SK-N-SH (cell line): ENCODE data around the gene FAM149A.

Experiments
- EP300 ChIP-seq, 2 experiments: IDR thresholded peaks; 2 replicates each; pipeline versions ENCODE4 v1.4.0 to v1.6.1; 2012; ENCODE audit warnings: borderline replicate concordance in 1 of 2, low read depth in 1 of 2, low read length in 1 of 2
- FOXJ3 ChIP-seq: sonication (generic); formaldehyde crosslinking; IDR thresholded peaks from 2 replicates; pipeline ENCODE4 v1.5.1; 2020; ENCODE audit warnings: mild to moderate bottlenecking, missing genetic modification reagents
- GABPA ChIP-seq: IDR thresholded peaks from 2 replicates; pipeline ENCODE4 v1.4.0; 2012; ENCODE audit warnings: low read depth, mild to moderate bottlenecking
- TF ChIP-seq, protein P1 (sequence below): fragments of 200-600 bp; sonication (generic); IDR thresholded peaks from 2 replicates; pipeline ENCODE4 v1.6.1; 2017; ENCODE audit warnings: antibody characterized with exemption, mild to moderate bottlenecking, moderate library complexity
- TF ChIP-seq, protein P2 (sequence below): IDR thresholded peaks from 2 replicates; pipeline ENCODE4; 2012

DNA sequence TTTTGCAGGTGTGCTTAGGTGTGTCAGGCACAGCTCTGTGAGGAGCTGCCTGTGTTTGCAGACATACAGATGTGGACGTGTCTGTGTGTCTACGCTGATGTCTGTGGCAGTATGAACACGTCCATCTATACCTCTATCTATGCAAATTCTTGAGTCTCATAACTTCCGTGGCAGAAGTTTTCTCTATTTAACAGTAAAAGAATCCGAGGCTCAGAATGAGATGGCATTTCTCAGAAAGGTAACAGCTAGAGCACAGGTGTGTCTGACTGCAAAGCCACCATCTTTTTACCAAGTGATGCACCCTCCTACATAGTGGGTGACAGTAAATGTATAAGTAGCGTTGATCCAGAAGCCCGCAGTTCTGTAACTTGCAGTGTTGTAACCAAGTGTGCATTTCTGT is 47.0 kb downstream of the FAM149A start:
- TF ChIP-seq, protein P1, sequence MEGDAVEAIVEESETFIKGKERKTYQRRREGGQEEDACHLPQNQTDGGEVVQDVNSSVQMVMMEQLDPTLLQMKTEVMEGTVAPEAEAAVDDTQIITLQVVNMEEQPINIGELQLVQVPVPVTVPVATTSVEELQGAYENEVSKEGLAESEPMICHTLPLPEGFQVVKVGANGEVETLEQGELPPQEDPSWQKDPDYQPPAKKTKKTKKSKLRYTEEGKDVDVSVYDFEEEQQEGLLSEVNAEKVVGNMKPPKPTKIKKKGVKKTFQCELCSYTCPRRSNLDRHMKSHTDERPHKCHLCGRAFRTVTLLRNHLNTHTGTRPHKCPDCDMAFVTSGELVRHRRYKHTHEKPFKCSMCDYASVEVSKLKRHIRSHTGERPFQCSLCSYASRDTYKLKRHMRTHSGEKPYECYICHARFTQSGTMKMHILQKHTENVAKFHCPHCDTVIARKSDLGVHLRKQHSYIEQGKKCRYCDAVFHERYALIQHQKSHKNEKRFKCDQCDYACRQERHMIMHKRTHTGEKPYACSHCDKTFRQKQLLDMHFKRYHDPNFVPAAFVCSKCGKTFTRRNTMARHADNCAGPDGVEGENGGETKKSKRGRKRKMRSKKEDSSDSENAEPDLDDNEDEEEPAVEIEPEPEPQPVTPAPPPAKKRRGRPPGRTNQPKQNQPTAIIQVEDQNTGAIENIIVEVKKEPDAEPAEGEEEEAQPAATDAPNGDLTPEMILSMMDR, result no peak
- TF ChIP-seq, protein P2, sequence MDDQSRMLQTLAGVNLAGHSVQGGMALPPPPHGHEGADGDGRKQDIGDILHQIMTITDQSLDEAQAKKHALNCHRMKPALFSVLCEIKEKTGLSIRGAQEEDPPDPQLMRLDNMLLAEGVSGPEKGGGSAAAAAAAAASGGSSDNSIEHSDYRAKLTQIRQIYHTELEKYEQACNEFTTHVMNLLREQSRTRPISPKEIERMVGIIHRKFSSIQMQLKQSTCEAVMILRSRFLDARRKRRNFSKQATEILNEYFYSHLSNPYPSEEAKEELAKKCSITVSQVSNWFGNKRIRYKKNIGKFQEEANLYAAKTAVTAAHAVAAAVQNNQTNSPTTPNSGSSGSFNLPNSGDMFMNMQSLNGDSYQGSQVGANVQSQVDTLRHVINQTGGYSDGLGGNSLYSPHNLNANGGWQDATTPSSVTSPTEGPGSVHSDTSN, result no peak
- TF ChIP-seq FOXJ3 (CRISPR knock-in tag) (no peak), GABPA (no peak), EP300 (IDR thresholded peaks at IDR 0.05; ENCODE audit: borderline replicate concordance in 1 of 2, low read depth in 1 of 2, low read length in 1 of 2) (no peak)
